Breast epithelium (tissue), 4 donors: Measurements from ENCODE around the gene VAC14. TPM values are rescaled to one million over a fixed set of nuclear protein-coding genes. Genes with fewer than 3 reads are reported as not detected.

Experiments used
- DNase-seq, 2 donors: peaks; one replicate each; pipeline ENCODE4 v3.0.0-alpha.2; 2019; ENCODE audit warnings: low spot score in 2 of 2
- H3K27ac ChIP-seq, 2 donors: fragments of 200-600 bp; sonication (generic) in 1 of 2; one replicate each; pipeline ENCODE4 v1.5.1; 2016 to 2019; ENCODE audit warnings: mild to moderate bottlenecking in 1 of 2
- H3K27me3 ChIP-seq, 2 donors: fragments of 200-600 bp; sonication (generic) in 1 of 2; one replicate each; pipeline versions ENCODE4 v1.5.1 to v1.6.0; 2017 to 2019; ENCODE audit warnings: control low read depth in 1 of 2, mild to moderate bottlenecking in 1 of 2
- H3K36me3 ChIP-seq: fragments of 200-600 bp; one replicate; pipeline ENCODE4 v1.5.1; 2019
- H3K4me1 ChIP-seq, 2 donors: fragments of 200-600 bp; sonication (generic); one replicate each; pipeline ENCODE4 v1.5.1; 2016 to 2019; ENCODE audit warnings: control low read depth in 1 of 2
- H3K4me3 ChIP-seq, 3 donors: fragments of 200-600 bp; sonication (generic); 1 replicate in 2 of 3; 2 replicates in 1 of 3; pipeline ENCODE4 v1.5.1; 2016 to 2019; ENCODE audit warnings: mild to moderate bottlenecking in 3 of 3, moderate library complexity in 2 of 3
- H3K9me3 ChIP-seq, 2 donors: fragments of 200-600 bp; sonication (generic) in 1 of 2; one replicate each; pipeline ENCODE4 v1.5.1; 2016 to 2019; ENCODE audit warnings: control low read depth in 1 of 2
- POLR2A ChIP-seq: fragments of 450-650 bp; IDR thresholded peaks from one replicate; pipeline ENCODE4 v1.6.1; 2016; ENCODE audit warnings: antibody characterized with exemption, mild to moderate bottlenecking, moderate library complexity
- POLR2AphosphoS5 ChIP-seq, 3 donors: sonication (generic); formaldehyde crosslinking; IDR thresholded peaks; one replicate each; pipeline ENCODE4 v1.6.1; 2017; ENCODE audit warnings: antibody characterized with exemption in 3 of 3
- intact Hi-C: fragments of 100-400 bp; cut with DNase I; formaldehyde crosslinking; loops from one replicate; pipeline ENCODE4 v1.15.1; 2023; ENCODE audit warnings: low total_unique reads
- total RNA-seq, 3 donors: library from RNA; depleted of rRNA; stranded (reverse); fragments of >200 nt; gene quantifications; one replicate each; pipeline ENCODE4 v1.1.0, GENCODE V29; 2016
- TF ChIP-seq, protein P1 (sequence below), 3 donors: fragments of 450-650 bp; IDR thresholded peaks; one replicate each; pipeline ENCODE4 v1.5.1; 2016 to 2017; ENCODE audit warnings: antibody characterized with exemption in 3 of 3, mild to moderate bottlenecking in 3 of 3, moderate library complexity in 3 of 3

The VAC14 gene
- total RNA-seq, 3 donors from 2014 or later = 26.7 to 29.4 (median 28.5) TPM

DNA sequence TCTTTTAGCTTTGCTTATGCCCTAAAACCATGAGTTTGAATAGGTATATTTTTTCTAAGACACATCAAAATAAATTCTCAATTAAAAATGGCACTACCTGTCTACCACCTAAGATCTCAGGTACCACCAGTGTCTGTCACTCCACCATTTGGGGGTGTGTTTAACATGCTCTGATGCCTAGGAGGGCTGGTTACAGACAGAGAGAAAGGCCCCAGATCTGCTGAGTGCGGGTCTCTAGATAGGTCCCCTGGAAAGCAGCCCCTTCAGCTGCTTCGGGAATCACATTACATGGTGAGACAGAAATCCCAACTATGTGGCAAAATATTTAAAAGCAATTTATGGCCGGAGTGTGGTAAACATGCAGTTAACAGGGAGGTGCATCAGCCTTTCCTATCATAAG, 653 bp upstream of the VAC14 start:
- Histone ChIP-seq H3K4me3 (peak overlapping the region in 2 of 3 donors; percentile 94 to 99), H3K27me3 (no peaks in the 10 kb centered on the region), H3K9me3 (no peaks in the 10 kb centered on the region), H3K4me1 (peaks cover 0 to 8% of the 10 kb centered on the region in 2 donors), H3K27ac (peak overlapping the region in 1 of 2 donors; percentile 66), H3K36me3 (no peaks in the 10 kb centered on the region)
- TF ChIP-seq POLR2AphosphoS5 (IDR thresholded peaks at IDR 0.05) = no peak
- intact Hi-C loops = no loop called here
- DNase-seq = no peak

DNA sequence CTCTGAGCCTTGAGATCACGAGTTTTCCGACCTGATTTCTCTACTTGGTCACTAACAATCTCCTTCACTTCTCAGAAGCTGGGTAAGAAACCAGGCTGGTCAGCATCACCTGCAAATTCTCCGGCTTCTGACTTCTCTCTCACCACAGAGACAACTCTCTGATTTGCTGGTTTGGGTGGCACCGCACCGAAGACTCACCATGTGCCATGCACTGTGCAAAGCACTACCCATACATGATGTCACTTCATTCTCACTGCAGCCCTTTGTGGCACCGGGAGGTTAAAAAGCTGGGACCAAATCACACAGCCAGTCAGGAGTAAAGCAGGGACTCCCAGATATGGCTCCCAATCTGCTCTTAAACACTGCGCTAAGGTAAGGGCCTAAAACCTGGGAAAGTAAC, 647 bp downstream of the VAC14 start:
- no peaks in the 10 kb centered on the region for H3K36me3 ChIP-seq
- no peaks in the 10 kb centered on the region for H3K27me3 ChIP-seq
- H3K4me3 ChIP-seq = peak overlapping the region; percentile 93 to 99 (median 94)
- DNase-seq = no peak
- H3K9me3 ChIP-seq = no peaks in the 10 kb centered on the region
- TF ChIP-seq POLR2AphosphoS5 (IDR thresholded peaks at IDR 0.05) = no peak
- TF ChIP-seq, protein P1, sequence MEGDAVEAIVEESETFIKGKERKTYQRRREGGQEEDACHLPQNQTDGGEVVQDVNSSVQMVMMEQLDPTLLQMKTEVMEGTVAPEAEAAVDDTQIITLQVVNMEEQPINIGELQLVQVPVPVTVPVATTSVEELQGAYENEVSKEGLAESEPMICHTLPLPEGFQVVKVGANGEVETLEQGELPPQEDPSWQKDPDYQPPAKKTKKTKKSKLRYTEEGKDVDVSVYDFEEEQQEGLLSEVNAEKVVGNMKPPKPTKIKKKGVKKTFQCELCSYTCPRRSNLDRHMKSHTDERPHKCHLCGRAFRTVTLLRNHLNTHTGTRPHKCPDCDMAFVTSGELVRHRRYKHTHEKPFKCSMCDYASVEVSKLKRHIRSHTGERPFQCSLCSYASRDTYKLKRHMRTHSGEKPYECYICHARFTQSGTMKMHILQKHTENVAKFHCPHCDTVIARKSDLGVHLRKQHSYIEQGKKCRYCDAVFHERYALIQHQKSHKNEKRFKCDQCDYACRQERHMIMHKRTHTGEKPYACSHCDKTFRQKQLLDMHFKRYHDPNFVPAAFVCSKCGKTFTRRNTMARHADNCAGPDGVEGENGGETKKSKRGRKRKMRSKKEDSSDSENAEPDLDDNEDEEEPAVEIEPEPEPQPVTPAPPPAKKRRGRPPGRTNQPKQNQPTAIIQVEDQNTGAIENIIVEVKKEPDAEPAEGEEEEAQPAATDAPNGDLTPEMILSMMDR (IDR thresholded peaks at IDR 0.05) = no peak
- TF ChIP-seq POLR2A = no peak
- H3K4me1 ChIP-seq = peaks cover 0 to 8% of the 10 kb centered on the region in 2 donors
- peak overlapping the region; percentile 66 to 69 for H3K27ac ChIP-seq
- intact Hi-C loops = no loop called here

DNA sequence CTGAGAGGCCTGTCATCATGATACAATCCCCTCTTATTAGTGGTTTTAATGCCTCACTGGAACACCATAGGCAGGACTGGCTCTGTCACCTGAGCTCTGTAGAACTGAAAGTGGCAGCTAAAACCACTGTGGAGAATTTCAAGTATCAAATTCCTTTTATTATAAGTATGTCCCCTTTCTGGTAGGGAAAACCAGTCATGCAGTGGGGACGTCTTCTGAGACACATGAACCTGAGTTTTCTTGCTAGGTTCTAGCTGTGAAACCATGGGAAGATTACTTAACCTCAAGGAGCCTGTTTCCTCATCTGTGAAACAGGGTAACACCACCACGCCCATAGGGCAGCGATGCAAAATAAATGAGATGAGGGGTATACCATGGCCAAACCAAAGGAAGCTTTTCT, 4.7 kb downstream of the VAC14 start:
- no peak for TF ChIP-seq POLR2AphosphoS5 (IDR thresholded peaks at IDR 0.05)
- TF ChIP-seq, protein P1 (IDR thresholded peaks at IDR 0.05) = no peak
- no peak for TF ChIP-seq POLR2A
- Histone ChIP-seq H3K27me3 (no peaks in the 10 kb centered on the region), H3K27ac (no peak overlapping the region), H3K4me3 (no peak overlapping the region), H3K36me3 (no peaks in the 10 kb centered on the region), H3K9me3 (no peaks in the 10 kb centered on the region), H3K4me1 (peaks cover 0 to 8% of the 10 kb centered on the region in 2 donors)
- intact Hi-C loops = no loop called here
- DNase-seq = no peak

DNA sequence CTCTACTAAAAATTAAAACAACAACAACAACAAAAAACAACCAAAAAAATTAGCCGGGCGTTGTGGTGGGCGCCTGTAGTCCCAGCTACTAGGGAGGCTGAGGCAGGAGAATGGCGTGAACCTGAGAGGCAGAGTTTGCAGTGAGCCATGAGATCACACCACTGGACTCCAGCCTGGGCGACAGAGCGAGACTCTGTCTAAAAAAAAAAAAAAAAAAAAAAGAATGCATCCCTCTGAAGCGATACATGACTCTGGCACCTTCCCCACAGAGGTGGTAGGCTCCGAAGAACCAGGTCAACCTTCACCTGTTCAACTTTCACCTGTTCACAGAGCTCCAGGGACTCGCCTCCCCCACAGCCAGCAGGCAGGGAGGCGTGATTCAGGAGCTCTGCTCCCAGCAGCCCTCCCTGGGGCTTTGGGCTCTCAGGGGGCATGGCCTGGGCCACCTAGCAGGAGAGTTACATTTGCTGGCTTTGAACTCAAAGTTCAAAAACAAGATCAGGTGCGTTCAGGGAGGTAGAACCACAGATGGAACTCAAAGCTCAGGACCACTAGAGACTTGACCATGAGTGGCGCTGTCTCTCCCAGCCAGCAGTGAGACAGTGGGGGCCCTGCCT, 5.6 kb downstream of the VAC14 start:
- no peaks in the 10 kb centered on the region for H3K27me3 ChIP-seq
- intact Hi-C loops = no loop called here
- TF ChIP-seq, protein P1 (IDR thresholded peaks at IDR 0.05) = no peak
- no peaks in the 10 kb centered on the region for H3K9me3 ChIP-seq
- DNase-seq = no peak
- H3K4me3 ChIP-seq = no peak overlapping the region
- H3K27ac ChIP-seq = no peak overlapping the region
- H3K4me1 ChIP-seq = peaks cover 0 to 8% of the 10 kb centered on the region in 2 donors
- no peaks in the 10 kb centered on the region for H3K36me3 ChIP-seq

DNA sequence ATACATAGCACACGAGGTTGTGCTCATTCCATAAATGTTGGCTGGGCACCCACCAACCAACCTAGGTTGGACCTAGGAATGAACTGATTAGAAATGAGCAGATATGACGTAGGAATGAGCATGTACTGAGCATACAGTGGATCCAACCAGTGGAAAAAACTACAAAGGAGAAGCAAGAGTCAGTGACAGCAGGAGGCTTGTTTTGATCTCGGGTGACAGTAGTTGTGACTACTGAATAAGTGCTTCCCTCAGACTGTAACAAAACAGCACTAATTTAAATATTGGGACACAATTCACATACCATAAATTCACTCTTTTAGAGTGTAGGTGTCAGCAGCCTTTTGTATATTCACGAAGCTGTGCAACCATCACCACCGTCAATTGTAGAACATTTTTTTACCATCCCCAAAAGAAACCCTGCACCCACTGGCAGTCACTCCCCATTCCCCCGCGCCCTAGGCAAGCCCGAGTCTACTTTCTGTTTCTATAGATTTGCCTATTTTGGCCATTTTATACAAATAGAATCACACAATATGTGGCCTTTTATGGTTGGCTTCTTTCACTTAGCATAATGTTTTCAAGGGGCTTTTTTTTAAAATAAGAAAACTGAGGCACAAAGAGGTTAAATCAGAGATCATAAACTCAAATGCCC, 7.0 kb downstream of the VAC14 start:
- Histone ChIP-seq H3K36me3 (no peaks in the 10 kb centered on the region), H3K27me3 (no peaks in the 10 kb centered on the region), H3K9me3 (no peaks in the 10 kb centered on the region), H3K4me1 (no peaks in the 10 kb centered on the region), H3K4me3 (no peak overlapping the region), H3K27ac (no peak overlapping the region)
- intact Hi-C loops = no loop called here
- TF ChIP-seq, protein P1 (IDR thresholded peaks at IDR 0.05) = no peak
- TF ChIP-seq POLR2AphosphoS5 (IDR thresholded peaks at IDR 0.05) = no peak
- TF ChIP-seq POLR2A = no peak
- DNase-seq = no peak
